IPS-18a (cell line): ENCODE measurements around the gene TRABD2A.

Experiments
- H3K27ac ChIP-seq: one replicate; pipeline ENCODE4 v1.5.1; 2013; ENCODE audit warnings: low read length
- H3K27me3 ChIP-seq: one replicate; pipeline ENCODE4 v1.6.1; 2013; ENCODE audit warnings: mild to moderate bottlenecking, low read length; ENCODE audit not compliant: control insufficient read depth, insufficient read depth
- H3K36me3 ChIP-seq: one replicate; pipeline ENCODE4 v1.6.1; 2013; ENCODE audit warnings: low read depth, low read length; ENCODE audit not compliant: control insufficient read depth
- H3K4me1 ChIP-seq: one replicate; pipeline ENCODE4 v1.6.1; 2013; ENCODE audit warnings: low read depth, low read length; ENCODE audit not compliant: control insufficient read depth
- H3K4me3 ChIP-seq: one replicate; pipeline ENCODE4 v1.5.1; 2013; ENCODE audit warnings: low read length
- H3K9ac ChIP-seq: one replicate; pipeline ENCODE4 v1.6.1; 2013; ENCODE audit warnings: mild to moderate bottlenecking, low read length, moderate library complexity
- H3K9me3 ChIP-seq: one replicate; pipeline ENCODE4 v1.6.1; 2013; ENCODE audit warnings: low read depth, low read length; ENCODE audit not compliant: control insufficient read depth

The TRABD2A gene

DNA sequence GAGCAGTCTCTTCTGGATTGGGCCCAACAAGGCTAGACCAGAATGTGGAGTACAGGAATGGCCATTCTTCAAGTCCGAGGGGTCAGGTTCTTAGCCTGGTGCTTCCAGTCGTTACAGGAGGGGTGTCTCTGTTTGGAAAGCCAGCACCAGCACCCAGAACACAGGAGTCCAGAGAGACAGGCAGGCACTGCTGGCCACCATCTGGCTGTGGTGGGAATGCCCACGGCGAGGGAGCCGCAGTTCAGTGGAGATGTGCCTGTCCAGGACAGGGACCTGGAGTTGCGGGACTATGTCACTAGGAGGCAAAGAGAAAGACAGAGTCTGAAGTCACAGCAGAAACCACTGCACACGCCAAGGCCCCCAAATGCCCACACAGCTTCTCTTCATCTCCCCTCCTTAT is 59.1 kb downstream of the TRABD2A start:
- Histone ChIP-seq H3K4me3 (no peak overlapping the region), H3K9ac (no peak overlapping the region), H3K36me3 (no peaks in the 10 kb centered on the region), H3K27ac (no peak overlapping the region), H3K27me3 (no peaks in the 10 kb centered on the region), H3K9me3 (no peaks in the 10 kb centered on the region), H3K4me1 (no peaks in the 10 kb centered on the region)

- no peaks in the 10 kb centered on the region for H3K9me3 ChIP-seq
- H3K9ac ChIP-seq = no peak overlapping the region
- H3K4me1 ChIP-seq = no peaks in the 10 kb centered on the region
- H3K4me3 ChIP-seq = no peak overlapping the region
- no peaks in the 10 kb centered on the region for H3K36me3 ChIP-seq
- H3K27ac ChIP-seq = no peak overlapping the region
- no peaks in the 10 kb centered on the region for H3K27me3 ChIP-seq
These were observed 63.6 kb downstream of the TRABD2A start for GRCh38 chr2:84817239-84817655.

- no peaks in the 10 kb centered on the region for H3K9me3 ChIP-seq
- no peak overlapping the region for H3K27ac ChIP-seq
- H3K36me3 ChIP-seq = no peaks in the 10 kb centered on the region
- no peaks in the 10 kb centered on the region for H3K27me3 ChIP-seq
- no peak overlapping the region for H3K4me3 ChIP-seq
- H3K4me1 ChIP-seq = no peaks in the 10 kb centered on the region
- H3K9ac ChIP-seq = no peak overlapping the region
These were observed 64.4 kb downstream of the TRABD2A start for GRCh38 chr2:84816426-84817026.

DNA sequence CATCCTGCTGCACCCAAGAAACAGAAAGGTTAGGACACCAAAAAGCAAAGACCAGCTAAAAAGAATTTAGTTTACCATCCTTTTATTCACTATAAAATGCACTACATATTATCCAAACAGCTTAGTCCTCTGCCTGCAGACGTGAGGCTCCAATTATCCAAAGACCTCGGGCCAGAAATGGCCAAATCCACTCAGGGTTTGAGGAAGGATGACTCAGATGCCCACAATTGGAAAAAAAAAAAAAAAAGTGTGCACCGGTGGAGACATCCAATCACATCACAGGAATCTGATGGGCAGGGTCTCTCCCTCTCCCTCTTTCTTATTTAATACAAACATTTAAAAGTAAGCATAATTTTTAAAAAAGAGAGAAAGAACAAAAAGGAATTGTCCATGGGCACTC is 65.7 kb downstream of the TRABD2A start:
- Histone ChIP-seq H3K4me1 (no peaks in the 10 kb centered on the region), H3K36me3 (no peaks in the 10 kb centered on the region), H3K27ac (no peak overlapping the region), H3K9me3 (no peaks in the 10 kb centered on the region), H3K4me3 (no peak overlapping the region), H3K9ac (no peak overlapping the region), H3K27me3 (no peaks in the 10 kb centered on the region)

DNA sequence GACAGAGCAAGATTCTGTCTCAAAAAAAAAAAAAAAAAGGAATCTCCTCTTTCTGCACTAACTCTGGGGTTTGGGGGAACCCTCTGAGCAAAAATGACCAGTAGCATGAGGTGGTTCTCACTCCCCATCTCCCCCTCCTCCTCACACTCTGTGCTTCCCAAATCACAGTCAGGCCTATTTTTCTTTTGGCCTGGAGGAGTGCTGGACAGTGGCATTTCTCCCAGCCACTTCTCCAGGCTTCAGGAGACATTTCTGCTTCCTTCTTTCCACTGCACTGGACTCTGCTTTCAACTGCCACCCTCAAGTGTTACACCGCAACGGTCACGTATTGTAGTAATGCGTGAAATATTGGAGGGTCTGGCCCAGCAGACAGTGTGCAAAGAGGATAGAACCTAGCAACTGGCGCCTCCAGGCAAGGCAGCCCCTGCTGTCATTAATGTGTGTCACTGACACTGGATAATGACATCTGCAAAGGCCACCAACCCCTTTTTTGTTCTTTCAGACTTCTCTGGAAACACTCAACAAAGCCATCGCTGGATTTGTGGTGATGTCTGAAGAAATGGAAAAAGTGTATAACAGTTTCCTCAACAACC is 68.9 kb downstream of the TRABD2A start:
- H3K9ac ChIP-seq = no peak overlapping the region
- no peak overlapping the region for H3K27ac ChIP-seq
- H3K4me3 ChIP-seq = no peak overlapping the region
- no peaks in the 10 kb centered on the region for H3K27me3 ChIP-seq
- H3K9me3 ChIP-seq = no peaks in the 10 kb centered on the region
- H3K4me1 ChIP-seq = no peaks in the 10 kb centered on the region
- H3K36me3 ChIP-seq = no peaks in the 10 kb centered on the region

DNA sequence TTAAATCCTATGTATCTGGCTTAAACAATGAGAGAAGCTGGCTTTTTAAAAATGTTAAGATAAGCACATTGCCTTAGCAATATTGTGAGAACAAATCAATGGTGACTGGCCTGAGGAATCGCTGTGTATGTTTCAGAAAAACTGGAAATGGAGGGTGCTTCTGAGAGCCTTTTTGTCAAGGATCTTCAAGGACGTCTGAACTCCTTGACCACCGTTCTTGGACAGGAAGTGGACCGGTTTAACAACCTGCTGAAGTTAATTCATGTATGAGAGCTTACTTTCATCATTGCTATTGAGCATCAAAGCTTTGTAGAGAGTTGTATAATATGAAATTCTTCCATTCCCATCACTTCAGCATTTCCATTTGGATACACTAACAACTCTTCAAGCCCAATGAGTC is 72.6 kb downstream of the TRABD2A start:
- H3K4me1 ChIP-seq = no peaks in the 10 kb centered on the region
- H3K9me3 ChIP-seq = no peaks in the 10 kb centered on the region
- no peak overlapping the region for H3K4me3 ChIP-seq
- H3K36me3 ChIP-seq = no peaks in the 10 kb centered on the region
- no peaks in the 10 kb centered on the region for H3K27me3 ChIP-seq
- H3K27ac ChIP-seq = no peak overlapping the region
- H3K9ac ChIP-seq = no peak overlapping the region

GRCh38 chr2:84807063-84807485 is 73.8 kb downstream of the TRABD2A start:
- no peaks in the 10 kb centered on the region for H3K9me3 ChIP-seq
- H3K27ac ChIP-seq = no peak overlapping the region
- H3K4me3 ChIP-seq = no peak overlapping the region
- H3K27me3 ChIP-seq = no peaks in the 10 kb centered on the region
- H3K36me3 ChIP-seq = no peaks in the 10 kb centered on the region
- H3K9ac ChIP-seq = no peak overlapping the region
- H3K4me1 ChIP-seq = no peaks in the 10 kb centered on the region

- H3K27ac ChIP-seq = no peak overlapping the region
- no peaks in the 10 kb centered on the region for H3K27me3 ChIP-seq
- no peak overlapping the region for H3K4me3 ChIP-seq
- no peaks in the 10 kb centered on the region for H3K9me3 ChIP-seq
- H3K9ac ChIP-seq = no peak overlapping the region
- H3K4me1 ChIP-seq = peaks cover under 1% of the 10 kb centered on the region
- no peaks in the 10 kb centered on the region for H3K36me3 ChIP-seq
These were observed 75.5 kb downstream of the TRABD2A start for GRCh38 chr2:84805250-84805958.

DNA sequence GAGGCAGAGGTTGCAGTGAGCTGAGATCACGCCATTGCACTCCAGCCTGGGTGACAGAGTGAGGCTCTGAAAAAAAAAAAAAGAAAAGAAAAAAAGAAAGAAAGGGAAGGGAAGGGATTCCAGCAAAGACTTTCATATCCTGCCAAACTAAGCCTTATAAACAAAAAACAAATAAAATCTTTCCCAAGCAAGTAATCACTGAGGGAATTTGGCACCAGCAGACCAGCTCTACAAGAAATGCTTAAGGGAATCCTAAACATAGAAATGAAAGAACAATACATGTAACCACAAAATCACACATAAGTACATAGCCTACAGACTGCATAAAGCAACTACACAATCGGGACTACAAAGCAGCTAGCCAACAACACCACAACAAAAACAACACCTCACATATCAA is 79.1 kb downstream of the TRABD2A start:
- H3K4me1 ChIP-seq = peaks cover 14% of the 10 kb centered on the region
- no peaks in the 10 kb centered on the region for H3K27me3 ChIP-seq
- no peak overlapping the region for H3K27ac ChIP-seq
- H3K36me3 ChIP-seq = no peaks in the 10 kb centered on the region
- H3K4me3 ChIP-seq = no peak overlapping the region
- no peaks in the 10 kb centered on the region for H3K9me3 ChIP-seq
- H3K9ac ChIP-seq = no peak overlapping the region

DNA sequence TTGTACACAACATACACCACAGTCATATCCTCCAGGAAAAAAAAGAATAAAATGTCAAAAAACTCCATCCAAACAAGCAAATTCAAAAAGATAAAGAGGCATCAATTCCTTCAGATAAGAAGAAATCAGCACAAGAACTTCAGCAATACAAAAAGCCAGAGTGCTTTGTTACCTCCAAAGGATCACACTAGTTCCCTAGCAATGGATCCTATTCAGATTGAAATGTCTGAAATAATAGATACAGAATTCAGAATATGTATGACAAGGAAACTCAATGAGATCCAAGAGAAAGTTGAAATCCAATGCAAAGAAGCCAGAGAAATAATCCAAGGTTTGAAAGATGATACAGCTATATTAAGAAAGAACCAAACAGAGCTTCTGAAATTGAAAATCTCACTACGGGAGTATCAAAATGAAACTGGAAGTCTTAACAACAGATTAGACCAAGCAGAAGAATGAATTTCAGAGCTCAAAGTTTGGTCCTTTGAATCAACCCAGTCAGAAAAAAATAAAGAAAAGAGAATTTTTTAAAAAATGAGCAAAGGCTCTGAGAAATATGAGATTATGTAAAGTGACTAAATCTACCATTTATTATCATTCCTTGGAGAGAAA is 80.6 kb downstream of the TRABD2A start:
- Histone ChIP-seq H3K27me3 (no peaks in the 10 kb centered on the region), H3K36me3 (no peaks in the 10 kb centered on the region), H3K9ac (no peak overlapping the region), H3K4me1 (peaks cover 14% of the 10 kb centered on the region), H3K4me3 (no peak overlapping the region), H3K9me3 (no peaks in the 10 kb centered on the region), H3K27ac (peak overlapping the region; percentile 0)

- Histone ChIP-seq H3K9ac (no peak overlapping the region), H3K36me3 (no peaks in the 10 kb centered on the region), H3K27me3 (no peaks in the 10 kb centered on the region), H3K9me3 (no peaks in the 10 kb centered on the region), H3K4me1 (peaks cover 14% of the 10 kb centered on the region), H3K4me3 (no peak overlapping the region), H3K27ac (peak overlapping the region; percentile 0)
These were observed 81.1 kb downstream of the TRABD2A start for GRCh38 chr2:84799772-84800171.
